ENCODE measurements around the gene AKAP8. TPM values are rescaled to one million over a fixed set of nuclear protein-coding genes. Genes with fewer than 3 reads are reported as not detected.
"Not testable (repeated sequence)": the region's sequence is repeated elsewhere in the genome, so short reads cannot be mapped to it uniquely, and the experiment has no call there.

Gene AKAP8
- total RNA-seq, 2 donors from 2014 or later, result 16.0 to 30.5 TPM

- DNase-seq (peak; percentile 63), ATAC-seq (peak; percentile 8 to 36)
- intact Hi-C loops (cut with DNase I), result loop anchor here (5.0 to 10.0 kb wide), 2 partner anchors 115 to 118 kb away; no protein-coding TSS in a partner anchor
Measured at GRCh38 chr19:15379999-15380647, 536 bp upstream of the AKAP8 start.

- DNase-seq (no peak), ATAC-seq (peak; percentile 4 to 5)
- intact Hi-C loops (cut with DNase I), result loop anchor here (5.0 to 10.0 kb wide), 2 partner anchors 114 to 116 kb away; no protein-coding TSS in a partner anchor
Measured at GRCh38 chr19:15378534-15379082, 979 bp downstream of the AKAP8 start.

GRCh38 chr19:15374796-15375440 is 4.7 kb downstream of the AKAP8 start:
- intact Hi-C loops (cut with DNase I), result loop anchor here (5.0 to 10.0 kb wide), 2 partner anchors 110 to 113 kb away; no protein-coding TSS in a partner anchor
- DNase-seq (peak; percentile 71), ATAC-seq (peak in 1 of 2 donors; percentile 2)

- intact Hi-C loops (cut with DNase I), result loop anchor here in 1 of 2 donors (10.0 kb wide), 1 partner anchor 109 kb away; no protein-coding TSS in a partner anchor
- DNase-seq (peak; percentile 37), ATAC-seq (no peak)
Measured at GRCh38 chr19:15374105-15374651, 5.4 kb downstream of the AKAP8 start.

- intact Hi-C loops (cut with DNase I), result loop anchor here in 1 of 2 donors (10.0 kb wide), 1 partner anchor 109 kb away; no protein-coding TSS in a partner anchor
- DNase-seq (no peak), ATAC-seq (no peak)
Measured at GRCh38 chr19:15373644-15374043, 5.9 kb downstream of the AKAP8 start.

GRCh38 chr19:15372891-15373301 is 6.7 kb downstream of the AKAP8 start:
- intact Hi-C loops (cut with DNase I), result loop anchor here in 1 of 2 donors (10.0 kb wide), 1 partner anchor 108 kb away; no protein-coding TSS in a partner anchor
- DNase-seq (no peak), ATAC-seq (no peak)

GRCh38 chr19:15372470-15372869 is 7.1 kb downstream of the AKAP8 start:
- no peak for DNase-seq
- intact Hi-C loops (cut with DNase I), result loop anchor here in 1 of 2 donors (10.0 kb wide), 1 partner anchor 108 kb away; no protein-coding TSS in a partner anchor
- ATAC-seq, result no peak

GRCh38 chr19:15371786-15372380 is 7.7 kb downstream of the AKAP8 start:
- ATAC-seq (no peak), DNase-seq (no peak)
- intact Hi-C loops (cut with DNase I), result loop anchor here in 1 of 2 donors (10.0 kb wide), 1 partner anchor 107 kb away; no protein-coding TSS in a partner anchor

- ATAC-seq (no peak), DNase-seq (no peak)
- intact Hi-C loops (cut with DNase I), result loop anchor here in 1 of 2 donors (10.0 kb wide), 1 partner anchor 106 kb away; no protein-coding TSS in a partner anchor
Measured at GRCh38 chr19:15371119-15371518, 8.5 kb downstream of the AKAP8 start.

- DNase-seq (no peak), ATAC-seq (no peak)
- intact Hi-C loops (cut with DNase I), result loop anchor here in 1 of 2 donors (5.0 kb wide), 1 partner anchor 87 kb away; no protein-coding TSS in a partner anchor
Measured at GRCh38 chr19:15369594-15369891, 10.0 kb downstream of the AKAP8 start.

- intact Hi-C loops (cut with DNase I), result loop anchor here in 1 of 2 donors (5.0 kb wide), 1 partner anchor 87 kb away; no protein-coding TSS in a partner anchor
- no peak for ATAC-seq
- no peak for DNase-seq
Measured at GRCh38 chr19:15368798-15369593, 10.6 kb downstream of the AKAP8 start.

GRCh38 chr19:15368051-15368632 is 11.4 kb downstream of the AKAP8 start:
- DNase-seq (no peak), ATAC-seq (no peak)
- intact Hi-C loops (cut with DNase I), result loop anchor here in 1 of 2 donors (5.0 kb wide), 1 partner anchor 86 kb away; no protein-coding TSS in a partner anchor

- DNase-seq (no peak), ATAC-seq (peak; percentile 45 to 70)
- intact Hi-C loops (cut with DNase I), result loop anchor here in 1 of 2 donors (5.0 kb wide), 1 partner anchor 85 kb away; no protein-coding TSS in a partner anchor
Measured at GRCh38 chr19:15367439-15367838, 12.1 kb downstream of the AKAP8 start.

- ATAC-seq (no peak), DNase-seq (no peak)
- intact Hi-C loops (cut with DNase I), result loop anchor here in 1 of 2 donors (5.0 kb wide), 1 partner anchor 83 kb away; no protein-coding TSS in a partner anchor
Measured at GRCh38 chr19:15365264-15365663, 14.3 kb downstream of the AKAP8 start.

- DNase-seq; ATAC-seq; intact Hi-C loops (cut with DNase I): not testable (repeated sequence)
Measured at GRCh38 chr19:15363791-15364190, 15.8 kb downstream of the AKAP8 start.

- ATAC-seq; DNase-seq; intact Hi-C loops (cut with DNase I): not testable (repeated sequence)
Measured at GRCh38 chr19:15363048-15363447, 16.5 kb downstream of the AKAP8 start.

GRCh38 chr19:15360015-15360414 is 19.6 kb downstream of the AKAP8 start:
- DNase-seq; ATAC-seq; intact Hi-C loops (cut with DNase I): not testable (repeated sequence)

- ATAC-seq (no peak), DNase-seq (no peak)
- intact Hi-C loops (cut with DNase I), result no loop called here
Measured at GRCh38 chr19:15358918-15359317, 20.7 kb downstream of the AKAP8 start.
